NCI-H1105 treated with DMSO at 0.1 percent for 48 hours (cell line): ENCODE data around the gene ZNF541.

ENCODE experiments used
- DNase-seq: peaks from one replicate; lab custom pipeline; 2025; lab: John Stamatoyannopoulos, UW

The ZNF541 gene

GRCh38 chr19:47542030-47542475 lies 30.9 kb downstream of the ZNF541 start:
- DNase-seq, result no peak

GRCh38 chr19:47541518-47541917 lies 31.4 kb downstream of the ZNF541 start:
- DNase-seq, result no peak

- DNase-seq, result no peak
Measured at GRCh38 chr19:47540748-47541147, 32.2 kb downstream of the ZNF541 start.

- DNase-seq, result no peak
Measured at GRCh38 chr19:47539747-47540311, 33.1 kb downstream of the ZNF541 start.

GRCh38 chr19:47538812-47539211 lies 34.1 kb downstream of the ZNF541 start:
- no peak for DNase-seq

GRCh38 chr19:47537493-47537892 lies 35.5 kb downstream of the ZNF541 start:
- DNase-seq, result no peak

- DNase-seq, result no peak
Measured at GRCh38 chr19:47534628-47535027, 38.3 kb downstream of the ZNF541 start.

- DNase-seq, result no peak
Measured at GRCh38 chr19:47531640-47532387, 41.1 kb downstream of the ZNF541 start.

GRCh38 chr19:47529018-47529742 lies 43.8 kb downstream of the ZNF541 start:
- no peak for DNase-seq

GRCh38 chr19:47526798-47527197 lies 46.1 kb downstream of the ZNF541 start:
- DNase-seq, result no peak

GRCh38 chr19:47523473-47523872 lies 49.5 kb downstream of the ZNF541 start:
- DNase-seq, result peak; percentile 36
